GM21367 (cell line): ENCODE data around the gene C1QTNF5.

Experiments
- ATAC-seq: cut with Tn5 transposase; IDR thresholded peaks from one replicate; pipeline ENCODE4 v1.9.1; 2021; ENCODE audit not compliant: unreplicated experiment

Gene C1QTNF5

GRCh38 chr11:119373059-119373920 lies 32.6 kb upstream of the C1QTNF5 start:
- no peak for ATAC-seq

GRCh38 chr11:119372260-119373058 lies 31.8 kb upstream of the C1QTNF5 start:
- ATAC-seq: no peak

- ATAC-seq: no peak
These were observed 31.1 kb upstream of the C1QTNF5 start for GRCh38 chr11:119371778-119372182.

DNA sequence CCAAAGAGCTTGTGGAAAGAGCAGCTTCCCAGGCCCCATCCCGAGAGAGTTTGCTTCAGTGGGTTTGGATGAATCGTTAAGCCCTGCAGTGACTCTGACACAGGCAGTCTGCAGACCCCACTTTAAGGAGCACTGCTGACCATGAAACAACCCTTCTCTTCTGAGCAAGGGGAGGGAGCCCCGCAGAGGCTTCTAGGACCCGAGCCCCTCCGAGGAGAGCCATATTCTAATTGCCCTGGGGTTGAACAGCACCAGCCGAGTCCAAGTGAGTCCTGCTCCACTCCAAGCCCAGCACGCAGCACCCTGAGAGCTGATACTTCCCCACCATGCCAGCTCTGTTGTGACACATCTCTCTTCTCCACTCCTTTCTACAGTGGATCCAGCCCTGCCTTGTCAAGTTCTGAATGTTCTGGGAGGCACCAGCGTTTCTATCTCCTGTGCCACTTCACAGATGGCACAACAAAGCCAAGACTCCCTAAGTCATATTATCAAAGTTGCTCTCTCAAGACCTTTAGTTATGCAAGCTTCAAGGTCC lies 30.5 kb upstream of the C1QTNF5 start:
- no peak for ATAC-seq

GRCh38 chr11:119370486-119371046 lies 29.9 kb upstream of the C1QTNF5 start:
- no peak for ATAC-seq

GRCh38 chr11:119369132-119369925 lies 28.6 kb upstream of the C1QTNF5 start:
- ATAC-seq: no peak

- no peak for ATAC-seq
These were observed 27.7 kb upstream of the C1QTNF5 start for GRCh38 chr11:119368121-119369034.

DNA sequence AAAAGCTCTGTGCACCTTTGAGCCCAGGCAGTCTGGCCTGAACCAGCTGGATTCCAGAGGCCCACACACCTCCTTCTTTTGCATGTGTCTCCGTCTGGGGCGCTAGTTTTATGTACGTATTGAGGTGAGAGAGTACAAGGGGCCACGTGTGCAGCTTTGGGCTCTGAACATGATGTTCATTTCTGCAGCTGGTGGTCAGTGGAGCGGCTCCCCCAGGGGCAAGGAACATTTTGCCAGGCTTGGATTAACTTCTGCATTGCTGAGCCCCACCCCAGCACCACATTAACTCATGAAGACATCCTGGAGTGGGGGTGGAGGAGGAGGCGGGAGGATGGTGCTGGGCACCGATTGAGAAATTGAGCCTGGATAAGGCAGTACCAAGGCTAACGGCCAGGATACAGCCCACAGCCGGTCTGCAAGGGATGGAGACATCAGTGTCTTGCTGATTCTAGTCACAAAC lies 27.0 kb upstream of the C1QTNF5 start:
- no peak for ATAC-seq

GRCh38 chr11:119366690-119367620 lies 26.3 kb upstream of the C1QTNF5 start:
- no peak for ATAC-seq

DNA sequence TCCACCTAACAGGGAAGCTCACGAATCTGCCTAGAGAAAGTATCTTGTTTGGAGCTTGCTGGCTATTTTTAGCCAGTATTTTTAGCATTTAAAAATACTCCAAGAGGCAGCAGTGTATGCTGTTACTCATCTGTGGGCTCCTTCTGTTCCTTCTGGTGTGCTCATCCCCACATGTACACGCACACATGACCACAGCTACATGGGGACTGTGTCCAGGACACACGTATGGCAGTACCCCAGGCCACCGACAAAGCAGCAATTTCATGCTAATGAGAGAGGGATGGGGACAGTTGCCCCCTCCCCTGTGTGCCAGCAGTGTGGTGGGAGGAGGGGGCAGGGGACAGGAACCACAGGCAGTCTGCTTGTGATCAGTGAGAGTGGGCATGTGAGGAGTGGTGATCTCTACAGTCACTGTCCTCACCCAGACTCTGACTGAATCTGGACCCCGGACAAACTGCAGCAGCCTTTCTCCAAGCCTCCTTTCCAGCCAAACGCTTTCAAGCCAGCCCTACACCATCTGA lies 24.4 kb upstream of the C1QTNF5 start:
- ATAC-seq: no peak

GRCh38 chr11:119363851-119364590 lies 23.3 kb upstream of the C1QTNF5 start:
- ATAC-seq: no peak

- no peak for ATAC-seq
These were observed 22.6 kb upstream of the C1QTNF5 start for GRCh38 chr11:119363081-119363850.

DNA sequence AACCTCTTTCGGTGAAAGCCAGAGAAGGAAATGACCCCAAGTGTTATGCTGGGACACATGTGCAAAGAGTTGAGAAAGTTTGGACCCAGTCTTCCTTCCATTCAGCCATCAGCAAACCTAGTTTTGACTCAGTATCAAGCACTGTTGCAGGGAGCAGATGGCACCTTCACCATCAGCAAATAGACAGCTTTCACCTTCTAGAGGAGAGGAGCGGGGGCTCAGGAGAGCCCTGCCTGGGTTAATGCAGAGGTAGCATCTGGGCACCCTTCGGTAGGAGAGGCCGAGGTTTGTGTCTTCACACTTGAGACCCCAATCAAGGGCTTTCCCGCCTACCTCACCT lies 22.0 kb upstream of the C1QTNF5 start:
- no peak for ATAC-seq

DNA sequence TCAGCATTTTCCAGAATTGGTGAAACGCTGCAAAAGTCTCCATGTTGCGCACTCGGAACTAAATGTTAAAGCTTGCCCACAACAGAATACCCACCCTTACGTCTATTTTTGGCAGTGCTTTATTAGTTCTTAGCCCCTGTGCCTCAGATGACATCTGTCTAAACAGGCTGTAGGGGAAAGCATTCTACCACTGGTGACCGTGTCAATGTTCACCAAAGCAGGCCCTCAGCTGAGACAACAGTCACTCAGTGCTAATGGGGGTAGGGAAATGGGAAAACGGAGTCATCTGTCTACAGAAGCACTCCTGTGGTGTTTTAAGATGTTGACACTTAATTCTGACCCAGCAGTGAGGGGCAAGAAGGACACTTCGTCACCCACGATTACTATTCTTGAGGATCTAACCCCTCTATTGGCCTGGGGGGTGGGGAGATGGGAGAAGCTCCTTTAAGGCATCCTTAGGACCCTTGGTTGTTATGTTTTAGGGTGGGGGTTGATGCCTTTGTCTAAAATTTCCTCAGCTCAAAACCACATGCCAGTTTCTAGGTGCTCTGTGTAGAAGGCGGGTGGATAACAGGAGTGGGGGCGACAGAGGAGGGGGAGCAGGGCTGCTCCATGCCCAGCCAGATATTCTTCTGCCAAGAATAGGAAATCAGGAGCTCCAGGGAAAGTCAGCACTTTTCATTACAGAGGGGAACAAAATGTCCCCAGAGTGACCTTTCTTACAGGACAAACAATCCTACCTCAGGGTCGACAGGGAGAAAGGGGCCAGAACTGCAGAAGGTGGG lies 21.4 kb upstream of the C1QTNF5 start:
- ATAC-seq: no peak

GRCh38 chr11:119361056-119361787 lies 20.5 kb upstream of the C1QTNF5 start:
- no peak for ATAC-seq
